ENCODE results near the gene ASB8.
A peak's percentile ranks its signal among the peaks of the same experiment; 100 is the strongest.

ASB8 gene

DNA sequence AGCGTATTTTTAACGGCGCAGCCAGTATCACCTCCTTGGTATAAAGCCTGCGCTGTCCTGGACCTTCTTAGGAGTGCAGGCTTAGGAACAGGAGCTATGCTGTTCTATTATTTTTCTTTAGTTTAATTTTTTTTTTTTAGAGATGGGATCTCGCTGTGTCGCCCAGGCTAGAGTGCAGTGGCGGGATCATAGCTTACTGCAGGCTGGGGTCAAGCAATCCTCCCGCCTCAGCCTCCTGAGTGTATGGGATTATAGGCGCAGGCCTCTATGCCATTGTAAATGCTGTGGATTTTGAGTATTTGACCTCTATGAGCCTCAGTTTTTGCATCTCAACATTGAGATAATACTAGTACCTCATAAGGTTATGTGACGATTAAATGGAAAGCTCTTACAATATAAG lies 41.7 kb upstream of the ASB8 start:
- peak overlapping the region; percentile 94 for H3K4me2 ChIP-seq (ENCODE audit: low read length)
- no peaks in the 10 kb centered on the region for H3K9me3 ChIP-seq (ENCODE audit: control insufficient read depth, insufficient read depth, low read length)
- H3K27me3 ChIP-seq (ENCODE audit: control insufficient read depth, low read length) = 0 out of 2 replicates have a peak, but pooled peaks cover 6% of the 10 kb centered on the region
- no peaks in the 10 kb centered on the region for H3K36me3 ChIP-seq (ENCODE audit: control insufficient read depth, low read length)
- H3K79me2 ChIP-seq (ENCODE audit: control insufficient read depth, low read length) = peaks cover 6% of the 10 kb centered on the region
- H3K27ac ChIP-seq (ENCODE audit: low read depth, low read length) = no peak overlapping the region
- no peaks in the 10 kb centered on the region for H4K20me1 ChIP-seq (ENCODE audit: control insufficient read depth, insufficient read depth, low read depth, low read length)
- peaks cover 23% of the 10 kb centered on the region for H3K4me1 ChIP-seq (ENCODE audit: control insufficient read depth, low read length)
- no peaks in the 10 kb centered on the region for H3F3A ChIP-seq (ENCODE audit: control insufficient read depth, insufficient read depth)
- H3K4me3 ChIP-seq (ENCODE audit: low read length) = peak overlapping the region; percentile 92
- H3K9me2 ChIP-seq (replicated peaks; ENCODE audit: control insufficient read depth, low read length) = no peaks in the 10 kb centered on the region
- TF ChIP-seq EZH2phosphoT487 (IDR thresholded peaks at IDR 0.05; ENCODE audit: borderline replicate concordance, low read length) = no peak
- TF ChIP-seq, protein P1, sequence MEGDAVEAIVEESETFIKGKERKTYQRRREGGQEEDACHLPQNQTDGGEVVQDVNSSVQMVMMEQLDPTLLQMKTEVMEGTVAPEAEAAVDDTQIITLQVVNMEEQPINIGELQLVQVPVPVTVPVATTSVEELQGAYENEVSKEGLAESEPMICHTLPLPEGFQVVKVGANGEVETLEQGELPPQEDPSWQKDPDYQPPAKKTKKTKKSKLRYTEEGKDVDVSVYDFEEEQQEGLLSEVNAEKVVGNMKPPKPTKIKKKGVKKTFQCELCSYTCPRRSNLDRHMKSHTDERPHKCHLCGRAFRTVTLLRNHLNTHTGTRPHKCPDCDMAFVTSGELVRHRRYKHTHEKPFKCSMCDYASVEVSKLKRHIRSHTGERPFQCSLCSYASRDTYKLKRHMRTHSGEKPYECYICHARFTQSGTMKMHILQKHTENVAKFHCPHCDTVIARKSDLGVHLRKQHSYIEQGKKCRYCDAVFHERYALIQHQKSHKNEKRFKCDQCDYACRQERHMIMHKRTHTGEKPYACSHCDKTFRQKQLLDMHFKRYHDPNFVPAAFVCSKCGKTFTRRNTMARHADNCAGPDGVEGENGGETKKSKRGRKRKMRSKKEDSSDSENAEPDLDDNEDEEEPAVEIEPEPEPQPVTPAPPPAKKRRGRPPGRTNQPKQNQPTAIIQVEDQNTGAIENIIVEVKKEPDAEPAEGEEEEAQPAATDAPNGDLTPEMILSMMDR (IDR thresholded peaks at IDR 0.05; ENCODE audit: low read depth, low read length, poor library complexity, severe bottlenecking) = no peak

DNA sequence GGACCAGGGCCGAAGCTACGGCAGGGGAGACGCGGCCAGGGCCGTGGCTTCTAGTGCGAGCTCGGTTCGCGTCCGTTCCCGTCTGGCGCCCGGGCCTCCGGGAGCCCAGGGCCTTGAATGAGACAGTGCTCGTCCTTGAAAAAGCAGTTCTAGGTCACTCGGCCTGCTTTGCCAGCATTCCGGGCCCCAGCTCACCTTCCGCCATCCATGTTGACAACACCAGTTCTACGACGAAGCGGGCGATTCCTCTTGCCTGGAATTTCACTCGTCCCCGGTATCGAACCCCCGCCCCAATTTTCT lies 41.3 kb upstream of the ASB8 start:
- peak overlapping the region; percentile 92 for H3K4me3 ChIP-seq (ENCODE audit: low read length)
- H3K4me2 ChIP-seq (ENCODE audit: low read length) = peak overlapping the region; percentile 94
- peaks cover 23% of the 10 kb centered on the region for H3K4me1 ChIP-seq (ENCODE audit: control insufficient read depth, low read length)
- H3K27ac ChIP-seq (ENCODE audit: low read depth, low read length) = peak overlapping the region; percentile 65
- peaks cover 6% of the 10 kb centered on the region for H3K79me2 ChIP-seq (ENCODE audit: control insufficient read depth, low read length)
- TF ChIP-seq, protein P1 (IDR thresholded peaks at IDR 0.05; ENCODE audit: low read depth, low read length, poor library complexity, severe bottlenecking) = no peak
- TF ChIP-seq EZH2phosphoT487 (IDR thresholded peaks at IDR 0.05; ENCODE audit: borderline replicate concordance, low read length) = no peak
- no peaks in the 10 kb centered on the region for H4K20me1 ChIP-seq (ENCODE audit: control insufficient read depth, insufficient read depth, low read depth, low read length)
- H3F3A ChIP-seq (ENCODE audit: control insufficient read depth, insufficient read depth) = no peaks in the 10 kb centered on the region
- H3K9me3 ChIP-seq (ENCODE audit: control insufficient read depth, insufficient read depth, low read length) = no peaks in the 10 kb centered on the region
- H3K27me3 ChIP-seq (ENCODE audit: control insufficient read depth, low read length) = peaks cover 8% of the 10 kb centered on the region; the same call in 1 of the 2 replicates
- no peaks in the 10 kb centered on the region for H3K9me2 ChIP-seq (replicated peaks; ENCODE audit: control insufficient read depth, low read length)
- H3K36me3 ChIP-seq (ENCODE audit: control insufficient read depth, low read length) = no peaks in the 10 kb centered on the region

DNA sequence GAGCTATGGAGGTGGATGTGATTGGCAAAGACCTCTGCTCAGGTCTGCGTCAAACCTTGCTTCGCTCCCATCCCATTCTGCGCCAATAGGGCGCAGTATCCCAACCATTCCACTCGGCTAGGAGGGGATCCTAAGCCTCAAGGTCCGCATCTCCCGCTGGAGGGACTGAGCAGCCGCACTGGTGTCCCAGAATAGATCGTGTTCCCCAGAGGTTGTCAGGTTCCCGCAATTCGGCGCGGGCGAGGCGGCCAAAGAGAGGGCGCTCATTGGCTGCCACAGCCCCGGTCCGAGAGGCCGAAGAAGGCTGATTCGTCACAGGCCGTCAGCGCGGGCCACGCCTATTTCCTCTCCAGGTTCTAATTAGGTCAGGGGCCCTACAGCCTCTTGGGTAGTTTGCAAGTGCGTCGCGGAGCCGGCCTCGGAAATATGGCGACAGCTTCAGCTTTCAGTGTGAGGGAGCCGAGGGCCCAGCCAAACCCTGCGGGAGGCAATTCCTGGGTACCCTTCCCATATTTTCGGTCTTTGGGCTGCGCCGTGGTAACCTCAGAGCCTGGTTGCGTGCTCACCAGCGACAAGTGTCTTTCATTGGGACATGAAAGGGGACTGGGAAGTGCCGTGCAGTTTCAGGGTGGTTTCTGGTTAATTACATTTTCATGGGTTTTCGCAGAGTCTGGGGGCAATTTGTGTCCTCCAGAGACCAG lies 40.8 kb upstream of the ASB8 start:
- Histone ChIP-seq H3K27ac (ENCODE audit: low read depth, low read length) (peak overlapping the region; percentile 65), H3K27me3 (ENCODE audit: control insufficient read depth, low read length) (peaks cover 11% of the 10 kb centered on the region; the same call in 1 of the 2 replicates), H3K4me3 (ENCODE audit: low read length) (peak overlapping the region; percentile 92)

More for the DNA sequence above, 40.8 kb upstream of the ASB8 start:
- peaks cover 23% of the 10 kb centered on the region for H3K4me1 ChIP-seq (ENCODE audit: control insufficient read depth, low read length)
- no peaks in the 10 kb centered on the region for H3K9me3 ChIP-seq (ENCODE audit: control insufficient read depth, insufficient read depth, low read length)
- H3K9me2 ChIP-seq (replicated peaks; ENCODE audit: control insufficient read depth, low read length) = no peaks in the 10 kb centered on the region
- peak overlapping the region; percentile 94 for H3K4me2 ChIP-seq (ENCODE audit: low read length)
- no peaks in the 10 kb centered on the region for H4K20me1 ChIP-seq (ENCODE audit: control insufficient read depth, insufficient read depth, low read depth, low read length)
- no peaks in the 10 kb centered on the region for H3F3A ChIP-seq (ENCODE audit: control insufficient read depth, insufficient read depth)
- no peaks in the 10 kb centered on the region for H3K36me3 ChIP-seq (ENCODE audit: control insufficient read depth, low read length)
- TF ChIP-seq EZH2phosphoT487 (IDR thresholded peaks at IDR 0.05; ENCODE audit: borderline replicate concordance, low read length) = no peak
- TF ChIP-seq, protein P1 (IDR thresholded peaks at IDR 0.05; ENCODE audit: low read depth, low read length, poor library complexity, severe bottlenecking) = no peak
- peaks cover 6% of the 10 kb centered on the region for H3K79me2 ChIP-seq (ENCODE audit: control insufficient read depth, low read length)
